Natural killer cell (primary cell): ENCODE data around the gene PHAF1. TPM values are rescaled to one million over a fixed set of nuclear protein-coding genes. Genes with fewer than 3 reads are reported as not detected.

Experiments used
- ATAC-seq, 3 donors: fragments of 150-1000 bp in 2 of 3; fragments of 200-7000 bp in 1 of 3; cut with Tn5 transposase; 1 replicate in 1 of 3; 2 replicates in 2 of 3; pipeline ENCODE4 v1.10.0; 2021; ENCODE audit warnings: mild to moderate bottlenecking in 2 of 3, moderate library complexity in 2 of 3
- DNase-seq, 2 donors: peaks; one replicate each; pipeline versions ENCODE4 v3.0.0 to v3.0.0-alpha.2; 2013 to 2021; ENCODE audit warnings: mixed read lengths in 1 of 2
- H3K27ac ChIP-seq: one replicate; pipeline ENCODE4 v1.5.1; 2013; ENCODE audit warnings: mild to moderate bottlenecking, low read length
- H3K27me3 ChIP-seq: one replicate; pipeline ENCODE4 v1.6.1; 2013; ENCODE audit warnings: low read length; ENCODE audit not compliant: control insufficient read depth, insufficient read depth
- H3K36me3 ChIP-seq: one replicate; pipeline ENCODE4 v1.6.1; 2013; ENCODE audit warnings: low read length; ENCODE audit not compliant: control insufficient read depth, insufficient read depth
- H3K4me1 ChIP-seq: one replicate; pipeline ENCODE4 v1.6.1; 2013; ENCODE audit warnings: low read length; ENCODE audit not compliant: control insufficient read depth, insufficient read depth
- H3K4me3 ChIP-seq: one replicate; pipeline ENCODE4 v1.5.1; 2013; ENCODE audit warnings: low read length
- H3K9me3 ChIP-seq: one replicate; pipeline ENCODE4 v1.6.1; 2013; ENCODE audit warnings: low read length; ENCODE audit not compliant: control insufficient read depth, insufficient read depth
- H3K27ac Mint-ChIP-seq, 2 donors: one replicate each; pipeline ENCODE4 v1.8.0; 2022; ENCODE audit warnings: mild to moderate bottlenecking in 2 of 2, mixed read lengths in 2 of 2, moderate library complexity in 1 of 2
- H3K27me3 Mint-ChIP-seq, 2 donors: one replicate each; pipeline ENCODE4 v1.8.0; 2022; ENCODE audit warnings: low read depth in 2 of 2, mixed read lengths in 2 of 2
- H3K36me3 Mint-ChIP-seq: one replicate; pipeline ENCODE4 v1.8.0; 2022; ENCODE audit warnings: mixed read lengths
- H3K4me1 Mint-ChIP-seq, 2 donors: one replicate each; pipeline ENCODE4 v1.8.0; 2022; ENCODE audit warnings: mixed read lengths in 2 of 2
- H3K4me3 Mint-ChIP-seq: one replicate; pipeline ENCODE4 v1.8.0; 2022; ENCODE audit warnings: mild to moderate bottlenecking, moderate library complexity, mixed read lengths
- H3K9me3 Mint-ChIP-seq, 2 donors: one replicate each; pipeline ENCODE4 v1.8.0; 2022; ENCODE audit warnings: mixed read lengths in 2 of 2
- CTCF ChIP-seq: fragments of 200-600 bp; IDR thresholded peaks from one replicate; pipeline ENCODE4 v1.8.0; 2022; ENCODE audit warnings: antibody characterized with exemption
- WGBS: methylation state at CpG from one replicate; pipeline ENCODE4 v1.1.7; 2013; ENCODE audit warnings: missing lambda C conversion rate; ENCODE audit not compliant: insufficient coverage; 5-methylcytosine and 5-hydroxymethylcytosine counted together
- intact Hi-C: fragments of 100-400 bp; cut with micrococcal nuclease; formaldehyde crosslinking; loops from one replicate; pipeline ENCODE4 v1.14.2; 2022
- total RNA-seq, 4 donors: library from RNA; stranded (reverse); fragments of 120-200 nt in 1 of 4; gene quantifications; one replicate each; pipeline versions ENCODE4 v1.2.3 to v1.2.4, GENCODE V29; 2013 to 2022

Gene PHAF1
- total RNA-seq, 3 donors from 2014 or later (not counting 1 experiment from before 2014, with no cell fraction given) = 17.0 to 22.4 (median 22.0) TPM

GRCh38 chr16:67093098-67093726 lies 16.5 kb upstream of the PHAF1 start:
- Mint-ChIP-seq H3K27ac (peak overlapping the region in 1 of 2 donors; percentile 14), H3K36me3 (no peaks in the 10 kb centered on the region), H3K4me3 (no peak overlapping the region), H3K27me3 (no peaks in the 10 kb centered on the region), H3K9me3 (no peaks in the 10 kb centered on the region), H3K4me1 (peaks cover 5 to 15% of the 10 kb centered on the region in 2 donors)
- Histone ChIP-seq H3K9me3 (no peaks in the 10 kb centered on the region), H3K4me1 (no peaks in the 10 kb centered on the region), H3K27ac (no peak overlapping the region), H3K27me3 (no peaks in the 10 kb centered on the region), H3K4me3 (no peak overlapping the region), H3K36me3 (peaks cover 10% of the 10 kb centered on the region)
- ATAC-seq = no peak
- no peak for TF ChIP-seq CTCF
- intact Hi-C loops = no loop called here
- DNase-seq = no peak
- WGBS = 91% methylated on average over 4 of the region's 4 CpGs

- no peaks in the 10 kb centered on the region for H3K27me3 Mint-ChIP-seq
- no peak overlapping the region for H3K4me3 ChIP-seq
- no peaks in the 10 kb centered on the region for H3K9me3 ChIP-seq
- H3K4me1 Mint-ChIP-seq = no peaks in the 10 kb centered on the region
- WGBS = 95% methylated on average over 2 of the region's 2 CpGs
- no peaks in the 10 kb centered on the region for H3K36me3 Mint-ChIP-seq
- H3K4me3 Mint-ChIP-seq = no peak overlapping the region
- H3K27ac Mint-ChIP-seq = no peak overlapping the region
- DNase-seq (no peak), ATAC-seq (no peak)
- no peaks in the 10 kb centered on the region for H3K27me3 ChIP-seq
- no peak overlapping the region for H3K27ac ChIP-seq
- no peaks in the 10 kb centered on the region for H3K4me1 ChIP-seq
- TF ChIP-seq CTCF = no peak
- peaks cover 16% of the 10 kb centered on the region for H3K36me3 ChIP-seq
- no peaks in the 10 kb centered on the region for H3K9me3 Mint-ChIP-seq
- intact Hi-C loops = no loop called here
These were observed 11.1 kb upstream of the PHAF1 start for GRCh38 chr16:67098599-67098998.

- DNase-seq (peak in 1 of 2 donors; percentile 57), ATAC-seq (no peak)
- TF ChIP-seq CTCF = no peak
- Histone ChIP-seq H3K9me3 (no peaks in the 10 kb centered on the region), H3K36me3 (peaks cover 12% of the 10 kb centered on the region), H3K4me3 (no peak overlapping the region), H3K4me1 (no peaks in the 10 kb centered on the region), H3K27ac (no peak overlapping the region), H3K27me3 (no peaks in the 10 kb centered on the region)
- 100% methylated on average over 1 of the region's 1 CpG for WGBS
- Mint-ChIP-seq H3K9me3 (no peaks in the 10 kb centered on the region), H3K27me3 (no peaks in the 10 kb centered on the region), H3K36me3 (no peaks in the 10 kb centered on the region), H3K4me3 (no peak overlapping the region), H3K27ac (no peak overlapping the region), H3K4me1 (no peaks in the 10 kb centered on the region)
- intact Hi-C loops = loop anchor here (2.0 to 10.0 kb wide), 2 partner anchors 86 to 124 kb away; no protein-coding TSS in a partner anchor
These were observed 9.0 kb upstream of the PHAF1 start for GRCh38 chr16:67100569-67101310.
